ENCODE results near the gene POLE4. TPM values are rescaled to one million over a fixed set of nuclear protein-coding genes. Genes with fewer than 3 reads are reported as not detected.

POLE4 gene
- total RNA-seq, 2 donors from 2014 or later: 59.2 to 61.8 TPM

- no peaks in the 10 kb centered on the region for H3K4me1 ChIP-seq
- H3K9ac ChIP-seq (ENCODE audit: low read depth in 2 of 2, low read length in 2 of 2): no peak overlapping the region
- no peak overlapping the region for H3K27ac ChIP-seq
- intact Hi-C loops (cut with DNase I): no loop called here
- TF ChIP-seq, protein P1, sequence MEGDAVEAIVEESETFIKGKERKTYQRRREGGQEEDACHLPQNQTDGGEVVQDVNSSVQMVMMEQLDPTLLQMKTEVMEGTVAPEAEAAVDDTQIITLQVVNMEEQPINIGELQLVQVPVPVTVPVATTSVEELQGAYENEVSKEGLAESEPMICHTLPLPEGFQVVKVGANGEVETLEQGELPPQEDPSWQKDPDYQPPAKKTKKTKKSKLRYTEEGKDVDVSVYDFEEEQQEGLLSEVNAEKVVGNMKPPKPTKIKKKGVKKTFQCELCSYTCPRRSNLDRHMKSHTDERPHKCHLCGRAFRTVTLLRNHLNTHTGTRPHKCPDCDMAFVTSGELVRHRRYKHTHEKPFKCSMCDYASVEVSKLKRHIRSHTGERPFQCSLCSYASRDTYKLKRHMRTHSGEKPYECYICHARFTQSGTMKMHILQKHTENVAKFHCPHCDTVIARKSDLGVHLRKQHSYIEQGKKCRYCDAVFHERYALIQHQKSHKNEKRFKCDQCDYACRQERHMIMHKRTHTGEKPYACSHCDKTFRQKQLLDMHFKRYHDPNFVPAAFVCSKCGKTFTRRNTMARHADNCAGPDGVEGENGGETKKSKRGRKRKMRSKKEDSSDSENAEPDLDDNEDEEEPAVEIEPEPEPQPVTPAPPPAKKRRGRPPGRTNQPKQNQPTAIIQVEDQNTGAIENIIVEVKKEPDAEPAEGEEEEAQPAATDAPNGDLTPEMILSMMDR (IDR thresholded peaks at IDR 0.05): no peak
- DNase-seq: no peak
- H3K27me3 ChIP-seq: no peaks in the 10 kb centered on the region
- H3K4me3 ChIP-seq: no peak overlapping the region
- no peaks in the 10 kb centered on the region for H3K9me3 ChIP-seq
- no peaks in the 10 kb centered on the region for H3K36me3 ChIP-seq
Observed at GRCh38 chr2:75010571-75010970, 52.1 kb downstream of the POLE4 start.

GRCh38 chr2:75012080-75012479 is 53.6 kb downstream of the POLE4 start:
- intact Hi-C loops (cut with DNase I): no loop called here
- H3K27ac ChIP-seq: no peak overlapping the region
- H3K9ac ChIP-seq (ENCODE audit: low read depth in 2 of 2, low read length in 2 of 2): no peak overlapping the region
- H3K4me3 ChIP-seq: no peak overlapping the region
- H3K9me3 ChIP-seq: no peaks in the 10 kb centered on the region
- no peaks in the 10 kb centered on the region for H3K4me1 ChIP-seq
- no peak for DNase-seq
- TF ChIP-seq, protein P1 (IDR thresholded peaks at IDR 0.05): no peak
- no peaks in the 10 kb centered on the region for H3K36me3 ChIP-seq
- no peaks in the 10 kb centered on the region for H3K27me3 ChIP-seq

DNA sequence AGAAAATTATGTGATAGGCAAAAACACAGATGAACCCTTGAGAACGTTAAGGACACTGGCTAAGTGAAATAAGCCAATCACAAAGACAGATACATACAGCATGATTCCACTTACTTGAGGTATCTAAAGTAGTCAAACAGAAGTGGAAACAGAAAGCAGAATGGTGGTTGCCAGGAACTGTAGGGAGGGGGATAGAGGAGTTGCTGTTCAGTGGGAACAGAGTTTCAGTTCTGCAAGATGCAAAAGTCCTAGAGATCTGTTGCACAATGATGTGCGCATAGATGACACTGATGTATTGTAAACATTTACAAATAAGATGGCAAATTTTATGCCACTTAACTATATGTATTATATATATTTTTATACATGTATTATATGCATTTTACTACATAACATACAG is 59.7 kb downstream of the POLE4 start:
- no peak for DNase-seq
- Histone ChIP-seq H3K27ac (no peak overlapping the region), H3K4me1 (no peaks in the 10 kb centered on the region), H3K4me3 (no peak overlapping the region), H3K27me3 (no peaks in the 10 kb centered on the region), H3K9me3 (no peaks in the 10 kb centered on the region), H3K36me3 (no peaks in the 10 kb centered on the region), H3K9ac (ENCODE audit: low read depth in 2 of 2, low read length in 2 of 2) (no peak overlapping the region)
- TF ChIP-seq, protein P1 (IDR thresholded peaks at IDR 0.05): no peak
- intact Hi-C loops (cut with DNase I): no loop called here

Other genes with a start within 250 kb of the POLE4 start
- gene HK2, start 124.5 kb upstream of the POLE4 start, total RNA-seq: 100 to 1,000 TPM; 162 to 396 TPM
- under 1 TPM in 1 of 2 donors, not detected in 1; 0.37 TPM for gene TACR1, start 240.9 kb downstream of the POLE4 start, total RNA-seq

Data from colonic mucosa (tissue), 4 donors.